DMS79 (cell line): ENCODE measurements around the gene SRRM5.
"Not testable (repeated sequence)": the region's sequence is repeated elsewhere in the genome, so short reads cannot be mapped to it uniquely, and the experiment has no call there.

Source experiments
- DNase-seq: peaks from one replicate; lab custom pipeline; 2025; lab: John Stamatoyannopoulos, UW

The SRRM5 gene

DNA sequence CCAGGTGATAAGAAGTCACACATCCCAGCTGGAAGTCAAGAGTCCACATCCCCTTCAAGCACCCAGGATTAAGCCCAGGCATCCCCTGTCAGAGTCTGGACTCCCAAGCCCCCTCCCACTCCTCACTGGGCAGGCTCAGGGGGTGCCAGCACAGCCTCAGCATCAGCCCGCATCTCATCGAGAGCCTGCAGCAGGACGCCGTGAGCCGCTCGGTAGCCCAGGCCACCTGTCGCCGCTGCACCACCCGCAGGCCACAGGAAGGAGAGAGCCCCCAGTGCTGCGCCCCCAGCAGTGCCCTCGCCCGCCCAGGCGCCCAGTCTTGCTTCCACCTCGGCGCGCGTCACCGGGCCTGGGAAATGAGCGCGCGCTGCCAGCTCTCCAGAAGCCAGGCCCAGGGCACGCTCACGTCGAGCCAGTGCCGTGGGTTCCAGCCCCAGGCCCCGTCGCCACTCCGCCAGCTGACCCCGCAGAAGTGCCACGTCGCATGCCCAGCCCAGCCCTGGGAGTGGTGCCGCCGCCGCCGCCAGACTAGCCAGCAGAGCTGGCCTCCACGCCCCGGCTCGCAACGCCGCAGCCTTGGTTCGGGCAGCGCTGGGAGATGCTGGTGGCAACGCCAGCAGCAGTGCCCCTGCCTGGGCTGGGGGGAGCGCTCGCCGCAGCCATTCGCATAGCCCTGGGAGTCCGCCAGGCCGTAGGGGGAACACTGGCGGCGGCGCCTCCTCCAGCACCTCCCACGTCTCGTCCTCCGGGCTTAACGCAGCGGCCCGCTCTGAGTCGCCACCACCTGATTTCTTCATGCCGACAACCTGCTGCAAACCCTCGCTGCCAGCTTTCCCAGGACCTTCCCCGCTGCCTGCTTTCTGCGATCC lies 19.8 kb upstream of the SRRM5 start:
- no peak for DNase-seq

DNA sequence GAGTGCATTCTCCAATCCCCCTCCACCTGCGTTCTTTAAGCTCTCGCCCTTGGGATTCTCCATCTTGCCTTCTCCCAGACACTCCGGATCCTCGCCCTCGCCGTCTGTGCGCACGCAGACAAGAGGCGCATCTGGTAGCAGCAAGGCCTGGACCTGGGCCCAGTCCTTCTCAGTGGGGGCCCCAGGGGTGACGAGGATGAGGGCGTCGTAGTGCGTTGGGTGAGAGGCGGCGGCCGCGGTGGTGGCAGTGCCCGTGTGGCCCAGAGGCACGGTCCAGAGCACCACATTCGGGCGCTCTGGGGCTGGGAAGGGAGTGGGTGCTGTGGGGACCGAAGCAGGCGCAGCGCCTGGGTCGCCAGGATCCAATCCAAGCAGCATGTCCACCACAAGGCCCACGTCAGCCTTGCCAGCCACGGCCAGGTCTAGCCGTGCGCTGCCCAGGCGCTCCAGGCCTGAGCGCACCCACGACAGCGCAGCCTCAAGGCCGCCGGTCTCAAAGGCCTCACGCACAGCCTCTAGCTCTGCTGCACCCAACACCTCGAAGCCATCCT lies 19.0 kb upstream of the SRRM5 start:
- no peak for DNase-seq

DNA sequence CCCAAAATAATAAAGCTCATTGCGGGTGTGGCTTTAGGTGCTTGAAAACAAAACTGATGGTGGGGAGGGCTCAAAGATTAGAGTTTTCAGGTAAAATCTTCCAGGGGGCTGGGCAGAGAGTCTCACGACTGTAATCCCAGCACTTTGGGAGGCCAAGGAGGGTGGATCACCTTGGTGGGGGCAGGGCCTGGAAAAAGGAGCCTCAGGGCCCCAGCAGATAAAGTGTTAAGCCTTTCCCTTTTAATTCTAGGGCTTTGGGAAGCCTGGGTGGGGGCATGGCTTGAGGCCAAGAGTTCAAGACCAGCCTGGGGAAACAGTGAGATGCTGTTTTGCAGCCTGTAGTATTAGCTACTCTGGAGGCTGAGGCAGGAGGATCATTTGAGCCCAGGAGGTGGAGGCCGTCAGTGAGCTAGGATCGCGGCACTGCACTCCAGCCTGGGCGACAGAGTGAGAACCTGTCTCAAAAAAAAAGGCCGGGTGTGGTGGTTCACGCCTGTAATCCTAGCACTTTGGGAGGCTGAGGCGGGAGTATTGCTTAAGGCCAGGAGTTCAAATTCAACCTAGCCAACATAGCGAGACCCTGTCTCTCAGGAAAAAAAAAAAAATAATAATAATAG lies 17.7 kb upstream of the SRRM5 start:
- DNase-seq = no peak

DNA sequence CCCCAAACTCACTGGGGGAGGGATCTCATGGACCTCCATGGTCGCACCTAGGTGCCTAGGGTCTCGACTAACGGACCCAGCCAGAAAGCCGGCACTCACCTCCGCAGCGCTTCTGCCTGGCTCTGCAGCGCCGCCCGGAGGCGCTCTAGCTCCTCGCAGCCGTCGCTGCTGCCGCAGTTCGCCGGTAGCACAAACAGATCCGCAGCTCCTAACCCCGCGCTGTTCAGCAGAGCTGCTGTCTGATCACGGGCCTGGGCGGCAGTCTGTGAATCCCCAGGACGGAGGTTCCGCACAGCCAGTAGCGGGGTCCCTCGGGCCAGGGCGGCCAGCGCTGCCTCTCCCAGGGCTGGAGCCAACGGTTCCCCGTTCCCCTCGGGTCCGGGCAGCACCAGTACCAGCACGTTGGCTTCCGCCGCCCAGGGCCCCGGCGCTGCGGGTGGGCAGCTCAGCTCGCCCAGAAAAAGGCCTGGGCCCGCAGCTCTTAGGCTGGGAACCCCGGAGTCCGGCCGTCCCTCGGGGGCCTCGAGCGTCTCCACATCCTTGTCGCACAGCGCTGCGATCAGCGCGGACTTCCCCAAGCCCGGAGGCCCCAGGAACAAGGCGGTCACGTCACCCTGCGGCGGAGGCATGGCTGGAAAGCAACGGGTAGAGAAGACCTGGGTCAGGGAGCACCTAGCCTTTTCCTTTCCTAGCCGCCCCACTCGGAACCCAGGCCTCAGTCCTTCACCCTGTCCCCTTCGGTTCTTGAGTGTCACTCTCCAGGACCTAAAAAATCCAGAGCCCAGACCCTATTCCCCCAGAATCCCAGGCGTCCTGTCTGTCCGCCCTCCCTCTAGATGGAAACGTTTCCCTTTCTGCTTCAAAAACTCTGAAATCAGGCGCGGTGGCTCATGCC lies 16.9 kb upstream of the SRRM5 start:
- DNase-seq = peak; percentile 5

DNA sequence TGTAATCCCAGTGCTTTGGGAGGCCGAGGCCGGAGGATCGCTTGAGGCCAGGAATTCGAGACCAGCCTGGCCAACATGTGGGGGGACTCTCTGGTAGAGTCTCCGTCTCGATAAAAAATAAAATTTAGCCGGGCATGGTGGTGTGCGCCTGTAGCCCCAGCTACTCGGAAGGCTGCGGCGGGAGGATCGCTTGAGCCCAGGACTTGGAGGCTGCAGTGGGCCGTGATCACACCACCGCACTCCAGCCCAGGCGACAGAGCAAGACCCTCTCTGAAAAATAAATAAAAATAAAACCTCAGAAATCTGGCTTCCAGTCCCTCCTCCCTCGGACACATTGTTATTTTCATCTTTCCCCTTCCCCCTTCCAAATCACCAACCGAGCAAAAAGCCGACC lies 16.3 kb upstream of the SRRM5 start:
- DNase-seq = no peak

DNA sequence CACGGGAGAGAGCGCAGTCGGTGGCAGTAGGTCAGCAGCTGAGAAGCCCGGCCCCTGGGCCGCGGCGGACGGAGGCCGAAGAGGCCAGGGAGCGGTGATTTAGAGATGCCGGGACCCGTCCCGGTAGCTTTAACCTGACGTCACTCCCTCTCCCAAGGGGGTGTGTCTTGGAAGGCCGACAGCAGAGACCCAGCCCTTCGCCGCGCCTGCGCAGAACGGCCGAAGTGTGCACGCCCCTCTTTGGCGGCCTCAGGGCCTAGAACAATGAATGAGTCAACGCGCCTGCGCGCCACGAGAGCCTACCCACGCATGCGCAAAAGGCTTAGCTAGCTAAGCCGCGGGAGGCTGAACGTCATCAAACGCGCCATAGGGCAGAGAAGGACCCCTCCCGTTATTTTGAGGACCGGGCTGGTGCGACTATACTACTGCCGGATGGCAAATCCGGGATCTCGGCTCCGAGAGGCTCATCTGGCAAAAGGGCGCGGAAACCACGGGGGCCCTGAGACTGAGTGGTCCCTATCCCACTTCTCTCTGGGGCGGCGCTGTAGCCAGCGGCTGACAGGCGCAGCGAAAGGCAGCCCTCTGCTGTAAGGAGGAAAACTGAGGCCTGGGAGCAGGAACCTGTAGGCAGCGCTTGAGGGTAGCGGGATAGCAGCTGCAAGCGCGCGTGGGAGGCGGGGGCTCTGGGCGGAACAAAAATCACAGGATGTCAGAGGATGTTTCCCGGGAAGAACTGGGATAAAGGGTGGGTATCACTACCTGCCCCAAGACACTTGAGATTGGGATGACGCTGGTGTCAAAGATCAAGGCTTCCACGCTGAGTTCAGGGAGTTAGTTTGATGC lies 15.7 kb upstream of the SRRM5 start, which contains the start of the genes IRGQ and ZNF576:
Gene IRGQ (minus strand): TSS at position 136 of the 843 bp plus-strand sequence. CDS start 796 bp downstream, outside the sequence.
Gene ZNF576 (plus strand): TSS at position 597 of the 843 bp plus-strand sequence. CDS start 514 bp downstream, outside the sequence.
- peak; percentile 99 for DNase-seq

DNA sequence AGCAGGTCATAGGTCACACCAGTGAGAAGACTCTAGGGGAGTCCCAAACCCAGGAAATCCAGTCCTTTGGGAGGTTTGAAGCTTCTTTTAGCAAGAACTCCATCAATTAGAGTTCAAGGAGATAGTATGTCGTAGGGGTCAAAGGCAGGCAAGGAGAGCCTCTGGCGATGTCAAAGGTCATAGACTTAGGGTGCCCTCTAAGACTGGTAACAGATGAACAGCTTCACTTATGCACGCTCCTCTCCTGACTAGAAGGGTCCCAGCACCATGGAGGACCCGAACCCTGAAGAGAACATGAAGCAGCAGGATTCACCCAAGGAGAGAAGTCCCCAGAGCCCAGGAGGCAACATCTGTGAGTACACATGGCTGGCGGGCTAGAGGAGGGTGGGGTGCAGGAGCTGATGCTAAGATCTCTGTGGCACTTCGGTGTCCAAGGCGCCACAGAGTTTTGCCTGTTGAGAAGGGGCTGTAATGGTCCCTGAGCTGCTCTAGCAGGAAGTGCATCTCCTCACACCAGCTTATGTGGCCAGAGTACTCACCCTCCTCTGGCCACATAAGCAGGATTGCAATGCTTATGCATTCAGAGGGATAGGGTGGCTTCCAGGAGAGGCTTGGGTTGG lies 14.9 kb upstream of the SRRM5 start:
- no peak for DNase-seq

DNA sequence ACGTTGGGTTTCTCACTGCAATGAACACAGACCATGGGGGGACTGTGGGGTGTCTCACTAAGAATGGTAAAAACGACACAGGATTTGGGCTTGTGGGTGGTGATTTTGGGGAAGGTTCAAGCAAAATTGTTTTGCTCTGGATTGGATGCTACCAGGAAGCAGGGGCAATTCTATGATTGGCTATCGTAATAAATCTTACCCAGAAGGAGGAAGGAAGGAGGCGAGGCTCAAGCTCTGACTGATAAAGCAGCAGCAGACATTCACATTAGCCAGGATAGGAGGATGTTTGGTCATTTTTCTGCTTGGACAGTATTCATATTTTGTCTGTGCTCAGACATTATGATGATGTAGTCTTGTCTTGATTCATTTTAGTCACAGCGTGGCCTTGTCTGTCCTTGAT lies 14.0 kb upstream of the SRRM5 start:
- DNase-seq = no peak

DNA sequence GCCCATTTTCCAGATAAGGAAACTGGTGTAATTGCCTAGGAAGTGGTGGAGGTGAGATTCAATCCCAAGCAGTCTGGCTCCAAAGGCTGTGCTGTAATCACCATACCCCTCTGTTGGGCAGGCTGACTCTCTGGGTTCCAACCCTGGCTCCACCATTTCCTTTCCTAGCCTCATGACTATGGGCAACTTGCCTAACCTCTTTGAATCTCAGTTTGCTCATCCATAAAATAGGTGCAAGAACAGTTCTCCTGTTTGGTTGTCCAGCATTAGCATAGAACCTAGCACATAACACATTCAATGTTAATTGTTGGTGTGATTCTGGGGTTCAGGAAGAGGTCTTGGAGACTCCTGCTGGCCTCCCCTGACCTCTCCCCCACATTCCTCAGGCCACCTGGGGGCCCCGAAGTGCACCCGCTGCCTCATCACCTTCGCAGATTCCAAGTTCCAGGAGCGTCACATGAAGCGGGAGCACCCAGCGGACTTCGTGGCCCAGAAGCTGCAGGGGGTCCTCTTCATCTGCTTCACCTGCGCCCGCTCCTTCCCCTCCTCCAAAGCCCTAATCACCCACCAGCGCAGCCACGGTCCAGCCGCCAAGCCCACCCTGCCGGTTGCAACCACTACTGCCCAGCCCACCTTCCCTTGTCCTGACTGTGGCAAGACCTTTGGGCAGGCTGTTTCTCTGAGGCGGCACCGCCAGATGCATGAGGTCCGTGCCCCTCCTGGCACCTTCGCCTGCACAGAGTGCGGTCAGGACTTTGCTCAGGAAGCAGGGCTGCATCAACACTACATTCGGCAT lies 13.2 kb upstream of the SRRM5 start:
- DNase-seq = no peak

DNA sequence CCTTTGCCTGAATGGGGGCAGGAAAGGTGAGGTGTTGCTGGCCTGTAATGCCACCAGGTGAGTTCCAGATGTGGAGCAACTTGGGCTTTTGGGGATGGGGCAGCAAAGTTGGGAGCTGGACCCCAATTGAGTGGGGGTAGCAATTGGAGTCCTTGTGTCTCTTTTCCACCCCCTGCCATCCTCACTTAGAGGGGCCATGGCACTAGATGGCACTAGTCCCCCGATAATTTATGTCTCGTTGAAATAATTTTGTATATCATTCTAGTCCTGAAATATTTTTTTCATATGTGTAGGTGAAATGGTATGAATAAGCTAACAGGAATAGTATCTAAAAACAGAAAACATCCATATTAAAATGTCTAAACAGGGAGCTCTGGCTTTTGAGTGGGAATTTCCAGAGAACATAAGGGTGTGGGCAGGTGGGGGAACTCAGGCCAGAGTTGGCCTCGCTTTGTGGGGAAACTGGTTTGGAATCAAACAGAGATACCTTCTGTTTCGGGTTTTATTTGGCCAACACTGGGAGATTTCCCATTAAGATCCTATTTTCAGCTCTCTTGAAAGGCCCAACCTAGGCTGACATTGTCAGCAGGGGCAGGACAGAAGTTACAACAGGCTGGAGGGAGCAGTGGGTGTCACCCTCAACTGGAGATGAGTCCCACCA lies 12.1 kb upstream of the SRRM5 start:
- no peak for DNase-seq

DNA sequence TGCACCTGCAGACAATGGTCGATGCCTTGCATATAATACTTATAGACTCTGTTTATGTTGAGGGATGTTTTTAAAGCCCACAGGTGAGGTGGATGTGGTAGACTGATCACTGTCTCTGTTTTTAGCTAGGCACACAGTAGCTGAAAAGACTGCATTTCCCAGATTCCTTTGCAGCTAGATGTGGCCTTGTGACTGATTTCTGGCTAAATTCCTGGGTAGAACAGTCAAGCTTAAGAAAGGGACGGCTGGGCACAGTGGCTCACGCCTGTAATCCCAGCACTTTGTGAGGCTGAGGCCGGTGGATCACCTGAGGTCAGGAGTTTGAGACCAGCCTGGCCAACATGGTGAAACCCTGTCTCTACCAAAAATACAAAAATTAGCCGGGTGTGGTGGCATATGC lies 11.6 kb upstream of the SRRM5 start:
- not testable (repeated sequence) for DNase-seq

DNA sequence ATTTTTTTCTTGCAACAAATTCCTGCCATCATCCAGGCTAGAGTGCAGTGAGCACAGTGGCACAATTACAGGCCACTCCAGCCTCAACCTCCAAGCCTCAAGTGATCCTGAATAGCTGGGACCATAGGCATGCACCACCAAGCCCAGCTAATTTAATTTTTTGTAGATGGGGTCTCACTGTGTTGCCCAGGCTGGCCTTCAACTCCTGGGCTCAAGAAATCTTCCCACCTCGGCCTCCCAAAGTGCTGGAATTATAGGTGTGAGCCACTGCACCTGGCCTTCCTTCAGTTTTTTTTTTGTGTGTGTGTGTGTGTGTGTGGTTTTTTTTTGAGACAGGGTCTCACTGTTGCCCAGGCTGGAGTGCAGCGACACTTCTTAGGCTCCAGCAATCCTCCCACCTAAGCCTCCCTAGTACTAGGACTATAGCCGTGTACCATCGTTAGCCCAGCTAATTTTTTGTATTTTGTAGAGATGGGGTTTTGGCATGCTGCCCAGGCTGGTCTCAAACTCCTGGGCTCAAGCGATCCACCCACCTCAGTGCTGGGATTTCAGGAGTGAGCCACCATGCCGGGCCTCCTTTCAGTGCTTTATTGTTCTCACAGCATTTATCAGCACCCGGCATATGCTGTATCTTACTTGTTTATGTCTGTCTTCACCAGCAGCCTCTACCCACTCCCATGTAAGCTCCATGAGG lies 5.9 kb upstream of the SRRM5 start:
- DNase-seq = no peak

DNA sequence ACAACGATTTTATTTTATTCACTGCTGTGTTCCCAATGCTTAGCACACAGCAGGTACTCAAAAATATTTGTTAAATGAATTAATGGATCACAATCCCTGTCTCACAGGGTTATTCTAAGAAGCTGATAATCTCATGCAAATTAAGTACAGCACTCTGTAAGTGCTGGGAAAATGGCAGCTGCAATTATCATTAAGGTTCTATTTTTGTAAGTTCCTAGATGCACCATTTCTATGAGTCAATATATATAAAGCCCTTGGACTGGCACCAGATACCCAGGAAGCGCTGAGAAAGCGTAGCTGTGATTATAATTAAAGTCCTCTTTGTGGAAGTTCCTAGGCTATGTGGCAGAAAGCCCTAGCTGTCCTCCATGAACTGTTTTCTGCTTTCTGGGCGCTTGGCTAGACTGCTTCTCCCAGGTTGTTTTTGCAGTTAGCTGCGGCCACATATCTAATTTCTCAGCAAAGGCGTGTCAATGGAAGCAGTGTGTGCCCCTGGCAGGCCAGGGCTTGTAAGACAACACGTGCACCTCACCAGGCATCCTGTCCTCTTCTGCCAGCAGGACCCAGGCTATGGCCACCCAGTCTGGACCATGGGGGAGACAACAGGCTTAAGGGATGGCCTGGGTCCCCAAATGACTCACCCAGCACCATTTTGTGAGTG lies 5.2 kb upstream of the SRRM5 start:
- no peak for DNase-seq

DNA sequence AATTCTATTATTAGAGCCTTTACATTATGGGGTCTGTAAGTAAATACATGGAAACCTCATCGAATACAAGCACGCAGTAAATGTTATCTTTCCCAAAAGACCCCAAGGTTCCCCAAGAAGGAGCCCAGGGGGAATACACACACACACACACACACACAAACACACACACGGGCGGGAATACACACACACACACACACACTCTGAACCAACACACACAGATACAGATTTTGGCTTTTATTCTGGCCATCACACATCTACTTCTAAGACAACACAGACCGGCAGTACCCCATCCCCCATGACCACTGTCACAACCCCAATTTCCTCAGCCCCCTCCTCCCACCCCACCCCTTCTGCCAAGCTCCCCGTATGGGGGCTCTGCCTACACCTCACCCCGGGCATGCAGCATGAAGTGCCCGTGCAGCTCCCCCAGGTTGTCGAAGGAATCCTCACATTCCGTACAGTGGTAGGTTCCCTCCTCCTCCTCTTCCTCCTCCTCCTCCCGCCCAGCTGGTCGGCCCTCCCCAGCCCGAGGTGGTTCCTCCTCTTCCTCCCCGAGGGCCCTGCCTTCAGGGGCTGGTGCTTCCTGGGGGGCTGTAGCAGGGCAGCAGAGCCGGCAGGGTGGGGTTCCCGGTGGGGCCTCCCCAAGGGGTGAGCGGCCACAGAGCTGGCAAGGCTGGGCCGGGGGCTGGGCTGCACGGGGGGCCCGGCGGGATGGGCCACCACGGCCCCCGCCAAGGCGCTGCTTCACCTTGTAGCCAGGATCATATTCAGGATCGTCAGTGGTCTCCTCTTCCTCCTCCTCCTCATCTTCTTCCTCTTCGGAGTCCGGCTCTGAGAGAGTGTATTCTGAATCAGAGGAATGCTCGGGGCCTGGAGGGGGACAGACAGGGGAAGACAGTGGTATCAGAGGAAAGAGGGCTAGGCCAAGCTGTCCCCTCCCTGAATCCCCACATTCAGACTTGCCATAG lies 4.4 kb upstream of the SRRM5 start:
- no peak for DNase-seq

DNA sequence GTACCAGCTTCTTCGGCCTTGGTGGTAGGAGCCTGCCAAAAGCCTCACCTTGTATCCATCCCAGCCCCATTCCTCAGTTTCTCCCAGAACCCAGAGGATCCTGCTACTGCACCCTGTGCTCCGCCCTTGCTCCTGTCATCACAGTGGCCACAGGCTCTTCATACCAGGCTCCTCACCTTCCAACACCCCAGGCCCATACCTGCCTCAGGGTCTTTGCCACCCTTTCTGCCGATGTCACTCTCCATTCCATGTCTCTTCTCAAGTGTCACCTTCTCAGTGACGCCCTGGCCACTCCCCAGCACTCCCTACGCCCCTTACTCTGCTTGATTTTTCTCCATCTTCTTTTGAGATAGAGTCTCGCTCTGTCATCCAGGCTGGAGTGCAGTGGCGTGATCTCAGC lies 2.0 kb upstream of the SRRM5 start:
- DNase-seq = no peak

DNA sequence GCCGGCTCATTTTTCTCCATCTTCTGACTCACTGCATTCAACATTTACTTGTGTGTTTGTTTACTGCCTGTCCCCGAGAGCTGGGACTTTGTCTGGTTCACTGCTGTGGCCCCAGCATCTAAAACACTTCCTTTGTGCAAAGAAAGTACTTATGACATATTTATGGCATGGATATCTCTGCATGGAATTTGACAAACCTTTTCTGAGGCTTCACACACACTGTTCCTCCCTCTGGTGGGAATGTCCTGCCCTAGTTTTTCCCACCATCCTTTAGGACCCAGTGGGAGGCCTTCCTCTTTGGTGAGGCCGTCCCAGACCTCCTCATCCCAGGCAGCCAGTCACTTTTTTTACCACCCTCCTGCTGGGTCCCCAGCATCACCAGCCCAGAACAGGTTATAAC lies 1.4 kb upstream of the SRRM5 start:
- DNase-seq = no peak

DNA sequence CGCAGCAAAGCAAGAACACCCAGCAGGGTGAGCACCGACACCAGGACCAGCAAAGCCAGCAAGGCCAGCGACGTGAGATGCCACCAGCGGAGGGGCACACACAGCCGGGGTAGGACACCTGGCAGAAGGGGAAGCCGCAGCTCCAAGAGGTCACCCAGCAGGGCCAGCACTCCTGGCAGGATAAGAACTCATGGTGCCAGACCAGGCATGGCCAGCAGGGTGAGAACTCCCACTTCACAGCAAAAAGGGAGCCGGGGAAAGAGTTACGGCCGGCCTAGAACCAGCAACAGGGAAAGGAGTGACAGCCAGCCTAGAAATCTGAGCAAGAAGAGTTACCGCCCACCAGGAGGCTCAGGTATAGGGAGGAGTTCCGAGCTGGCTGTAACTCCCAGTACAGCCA lies 486 bp downstream of the SRRM5 start:
- no peak for DNase-seq
